HG02642 (cell line): ENCODE measurements around the gene SYNCRIP.
"Not testable (repeated sequence)": the region's sequence is repeated elsewhere in the genome, so short reads cannot be mapped to it uniquely, and the experiment has no call there.

Experiments used
- ATAC-seq: cut with Tn5 transposase; IDR thresholded peaks from one replicate; pipeline ENCODE4 v1.9.1; 2021; ENCODE audit warnings: mild to moderate bottlenecking; ENCODE audit not compliant: unreplicated experiment, poor library complexity

Gene SYNCRIP

GRCh38 chr6:85642774-85643536, at the start of gene SYNCRIP:
Gene SYNCRIP (minus strand): TSS chr6:85642886. CDS start chr6:85641439, 1,447 bp downstream.
- peak; percentile 77 for ATAC-seq

GRCh38 chr6:85691478-85691877, 48.8 kb upstream of the SYNCRIP start:
- no peak for ATAC-seq

- no peak for ATAC-seq
Measured at GRCh38 chr6:85690071-85690470, 47.4 kb upstream of the SYNCRIP start.

GRCh38 chr6:85685713-85686112, 43.0 kb upstream of the SYNCRIP start:
- peak; percentile 90 for ATAC-seq

- no peak for ATAC-seq
Measured at GRCh38 chr6:85684809-85685171, 42.1 kb upstream of the SYNCRIP start.

GRCh38 chr6:85684133-85684808, 41.6 kb upstream of the SYNCRIP start:
- ATAC-seq = no peak

- ATAC-seq = not testable (repeated sequence)
Measured at GRCh38 chr6:85681899-85682298, 39.2 kb upstream of the SYNCRIP start.

GRCh38 chr6:85680388-85680787, 37.7 kb upstream of the SYNCRIP start:
- ATAC-seq = no peak

- no peak for ATAC-seq
Measured at GRCh38 chr6:85679445-85680123, 36.9 kb upstream of the SYNCRIP start.

GRCh38 chr6:85678602-85679444, 36.1 kb upstream of the SYNCRIP start:
- peak; percentile 82 for ATAC-seq

GRCh38 chr6:85678026-85678601, 35.4 kb upstream of the SYNCRIP start:
- no peak for ATAC-seq

- no peak for ATAC-seq
Measured at GRCh38 chr6:85677234-85677956, 34.7 kb upstream of the SYNCRIP start.

GRCh38 chr6:85676086-85676729, 33.5 kb upstream of the SYNCRIP start:
- no peak for ATAC-seq

GRCh38 chr6:85675030-85675819, 32.5 kb upstream of the SYNCRIP start:
- no peak for ATAC-seq

- no peak for ATAC-seq
Measured at GRCh38 chr6:85674604-85675003, 31.9 kb upstream of the SYNCRIP start.

- ATAC-seq = no peak
Measured at GRCh38 chr6:85673198-85674139, 30.8 kb upstream of the SYNCRIP start.

- no peak for ATAC-seq
Measured at GRCh38 chr6:85672623-85673022, 29.9 kb upstream of the SYNCRIP start.
